HG03108 (cell line): Measurements from ENCODE around the gene TM7SF2.

Source experiments
- ATAC-seq: cut with Tn5 transposase; IDR thresholded peaks from one replicate; pipeline ENCODE4 v1.9.1; 2021; ENCODE audit warnings: moderate library complexity; ENCODE audit not compliant: unreplicated experiment

TM7SF2 gene

GRCh38 chr11:65111744-65112545 is at the start of gene TM7SF2:
TSS of gene TM7SF2 (plus strand) at chr11:65111872. CDS start at chr11:65112016, 144 bp downstream.
- ATAC-seq = peak; percentile 66

- ATAC-seq = no peak
Observed at GRCh38 chr11:65063532-65063931, 48.1 kb upstream of the TM7SF2 start.

- ATAC-seq = no peak
Observed at GRCh38 chr11:65064847-65065240, 46.8 kb upstream of the TM7SF2 start.

GRCh38 chr11:65065851-65066250 is 45.8 kb upstream of the TM7SF2 start:
- ATAC-seq = no peak

- no peak for ATAC-seq
Observed at GRCh38 chr11:65066315-65066714, 45.4 kb upstream of the TM7SF2 start.

- no peak for ATAC-seq
Observed at GRCh38 chr11:65066805-65067291, 44.8 kb upstream of the TM7SF2 start.

GRCh38 chr11:65067446-65067845 is 44.2 kb upstream of the TM7SF2 start:
- no peak for ATAC-seq

- no peak for ATAC-seq
Observed at GRCh38 chr11:65069217-65069616, 42.5 kb upstream of the TM7SF2 start.

GRCh38 chr11:65071907-65072630 is 39.6 kb upstream of the TM7SF2 start:
- no peak for ATAC-seq

GRCh38 chr11:65072631-65072966 is 39.1 kb upstream of the TM7SF2 start:
- no peak for ATAC-seq

- ATAC-seq = no peak
Observed at GRCh38 chr11:65077451-65077850, 34.2 kb upstream of the TM7SF2 start.

GRCh38 chr11:65078151-65078550 is 33.5 kb upstream of the TM7SF2 start:
- no peak for ATAC-seq

- ATAC-seq = no peak
Observed at GRCh38 chr11:65078786-65079342, 32.8 kb upstream of the TM7SF2 start.

GRCh38 chr11:65083134-65083833 is 28.4 kb upstream of the TM7SF2 start:
- no peak for ATAC-seq

GRCh38 chr11:65083834-65084597 is 27.7 kb upstream of the TM7SF2 start, which contains the start of the genes CDCA5 and ZFPL1:
TSS of gene CDCA5 (minus strand) at chr11:65084040. CDS start at chr11:65083978, 62 bp downstream.
TSS of gene ZFPL1 (plus strand) at chr11:65084222. CDS start at chr11:65084699, 477 bp downstream.
- ATAC-seq = peak; percentile 62

- no peak for ATAC-seq
Observed at GRCh38 chr11:65084598-65085375, 26.9 kb upstream of the TM7SF2 start.

GRCh38 chr11:65085446-65085845 is 26.2 kb upstream of the TM7SF2 start:
- no peak for ATAC-seq

- ATAC-seq = no peak
Observed at GRCh38 chr11:65086809-65087208, 24.9 kb upstream of the TM7SF2 start.

GRCh38 chr11:65087216-65087615 is 24.5 kb upstream of the TM7SF2 start:
- ATAC-seq = no peak

- no peak for ATAC-seq
Observed at GRCh38 chr11:65087827-65088226, 23.8 kb upstream of the TM7SF2 start.
